ENCODE results near the gene PROC.

GRCh38 chr2:127420039-127420864 is 2.0 kb downstream of the PROC start:
- TF ChIP-seq ZNF133 (tag by site-specific recombination; IDR thresholded peaks at IDR 0.05) = no peak
- TF ChIP-seq ZXDB (tag by site-specific recombination; IDR thresholded peaks at IDR 0.05) = no peak
- no peak for TF ChIP-seq ZNF114 (tag by site-specific recombination; IDR thresholded peaks at IDR 0.05)
- no peak for TF ChIP-seq YY1 (tag by site-specific recombination; IDR thresholded peaks at IDR 0.05)
- no peak for TF ChIP-seq ZNF501 (tag by site-specific recombination; IDR thresholded peaks at IDR 0.05)
- no peak for TF ChIP-seq RBAK (tag by site-specific recombination; IDR thresholded peaks at IDR 0.05)
- TF ChIP-seq CTCF (tag by site-specific recombination; IDR thresholded peaks at IDR 0.05) = no peak
- no peak for TF ChIP-seq ZNF24 (tag by site-specific recombination; IDR thresholded peaks at IDR 0.05)
- TF ChIP-seq ZNF223 (tag by site-specific recombination; IDR thresholded peaks at IDR 0.05) = no peak

Measured in HEK293 (cell line).